Trophoblast cell (in vitro differentiated cells and primary cell): Measurements from ENCODE around the gene WNK1.

Source experiments
- DNase-seq, 2 donors: peaks; one replicate each; pipeline ENCODE4 v3.0.0-alpha.2; 2016
- H2AFZ ChIP-seq: 2 replicates; pipeline ENCODE4 v1.6.1; 2013; ENCODE audit warnings: low read length, moderate library complexity, mild to moderate bottlenecking; ENCODE audit not compliant: insufficient read depth, poor library complexity
- H2AK5ac ChIP-seq: 2 replicates; pipeline ENCODE4 v1.6.1; 2013; ENCODE audit warnings: mild to moderate bottlenecking, low read length
- H2BK120ac ChIP-seq: 2 replicates; pipeline ENCODE4 v1.6.1; 2013; ENCODE audit warnings: low read length, mild to moderate bottlenecking, moderate library complexity; ENCODE audit not compliant: insufficient read depth, poor library complexity
- H2BK12ac ChIP-seq: 2 replicates; pipeline ENCODE4 v1.6.1; 2013; ENCODE audit warnings: mild to moderate bottlenecking, low read length, moderate library complexity
- H2BK5ac ChIP-seq: 2 replicates; pipeline ENCODE4 v1.6.1; 2013; ENCODE audit warnings: low read length, low read depth, moderate library complexity, mild to moderate bottlenecking; ENCODE audit not compliant: poor library complexity
- H3K14ac ChIP-seq: 2 replicates; pipeline ENCODE4 v1.6.1; 2013; ENCODE audit warnings: mild to moderate bottlenecking, low read length
- H3K18ac ChIP-seq: 2 replicates; pipeline ENCODE4 v1.6.1; 2013; ENCODE audit warnings: mild to moderate bottlenecking, low read length
- H3K23ac ChIP-seq: 2 replicates; pipeline ENCODE4 v1.6.1; 2013; ENCODE audit warnings: low read length
- H3K27ac ChIP-seq: 2 replicates; pipeline ENCODE4 v1.5.1; 2013; ENCODE audit warnings: low read depth, mild to moderate bottlenecking, inconsistent platforms, low read length, moderate library complexity
- H3K27me3 ChIP-seq: 2 replicates; pipeline ENCODE4 v1.6.1; 2013; ENCODE audit warnings: inconsistent platforms, mild to moderate bottlenecking, low read length, moderate library complexity; ENCODE audit not compliant: insufficient read depth
- H3K36me3 ChIP-seq, 2 experiments: 1 replicate in 1 of 2; 2 replicates in 1 of 2; pipeline ENCODE4 v1.6.1; 2013; ENCODE audit warnings: low read length in 2 of 2, mild to moderate bottlenecking in 2 of 2, moderate library complexity in 1 of 2; ENCODE audit not compliant: insufficient read depth in 2 of 2, control insufficient read depth in 1 of 2
- H3K4ac ChIP-seq: 2 replicates; pipeline ENCODE4 v1.6.1; 2013; ENCODE audit warnings: low read depth, mild to moderate bottlenecking, low read length, moderate library complexity
- H3K4me1 ChIP-seq, 2 experiments: 1 replicate in 1 of 2; 2 replicates in 1 of 2; pipeline ENCODE4 v1.6.1; 2013; ENCODE audit warnings: low read length in 2 of 2, mild to moderate bottlenecking in 2 of 2, moderate library complexity in 1 of 2; ENCODE audit not compliant: insufficient read depth in 2 of 2, control insufficient read depth in 1 of 2
- H3K4me2 ChIP-seq: 2 replicates; pipeline ENCODE4 v1.6.1; 2013; ENCODE audit warnings: inconsistent platforms, mild to moderate bottlenecking, low read length, moderate library complexity
- H3K4me3 ChIP-seq: 2 replicates; pipeline ENCODE4 v1.5.1; 2013; ENCODE audit warnings: mild to moderate bottlenecking, low read depth, low read length, inconsistent platforms
- H3K79me1 ChIP-seq: one replicate; pipeline ENCODE4 v1.6.1; 2013; ENCODE audit warnings: low read length
- H3K79me2 ChIP-seq: 2 replicates; pipeline ENCODE4 v1.6.1; 2013; ENCODE audit warnings: low read length, mild to moderate bottlenecking; ENCODE audit not compliant: control insufficient read depth, insufficient read depth, poor library complexity
- H3K9ac ChIP-seq: 2 replicates; pipeline ENCODE4 v1.6.1; 2013; ENCODE audit warnings: mild to moderate bottlenecking, low read length
- H3K9me3 ChIP-seq: 2 replicates; pipeline ENCODE4 v1.6.1; 2013; ENCODE audit warnings: low read depth, mild to moderate bottlenecking, control low read depth, inconsistent platforms, low read length; ENCODE audit not compliant: insufficient read depth
- H4K12ac ChIP-seq: 2 replicates; pipeline ENCODE4 v1.6.1; 2013; ENCODE audit warnings: low read depth, mild to moderate bottlenecking, low read length, moderate library complexity
- H4K8ac ChIP-seq: 2 replicates; pipeline ENCODE4 v1.6.1; 2013; ENCODE audit warnings: low read depth, mild to moderate bottlenecking, low read length, moderate library complexity
- H4K91ac ChIP-seq: one replicate; pipeline ENCODE4 v1.6.1; 2013; ENCODE audit warnings: low read depth, mild to moderate bottlenecking, low read length, moderate library complexity
- WGBS: extraction: QIAGEN DNeasy Blood & Tissue Kit; methylation state at CpG from one replicate; pipeline ENCODE4 v1.1.7; 2013; ENCODE audit warnings: missing lambda C conversion rate; ENCODE audit not compliant: insufficient read length, insufficient coverage; ENCODE audit errors: extremely low coverage; 5-methylcytosine and 5-hydroxymethylcytosine counted together

Gene WNK1

GRCh38 chr12:902581-902980 is 150.2 kb downstream of the WNK1 start:
- no peak overlapping the region for H2BK120ac ChIP-seq
- no peak overlapping the region for H4K8ac ChIP-seq
- no peaks in the 10 kb centered on the region for H3K79me1 ChIP-seq
- no peak overlapping the region for H2AFZ ChIP-seq
- H3K36me3 ChIP-seq = peaks cover 25 to 58% of the 10 kb centered on the region in 2 experiments
- H3K4me3 ChIP-seq = no peak overlapping the region
- H3K27me3 ChIP-seq = no peaks in the 10 kb centered on the region
- H3K4me2 ChIP-seq = no peak overlapping the region
- no peak overlapping the region for H3K4ac ChIP-seq
- no peak overlapping the region for H3K27ac ChIP-seq
- H2BK12ac ChIP-seq = no peak overlapping the region
- no peaks in the 10 kb centered on the region for H3K4me1 ChIP-seq
- H2AK5ac ChIP-seq = no peak overlapping the region
- H3K79me2 ChIP-seq = no peaks in the 10 kb centered on the region
- no peak overlapping the region for H4K12ac ChIP-seq
- no peak overlapping the region for H2BK5ac ChIP-seq
- no peaks in the 10 kb centered on the region for H3K9me3 ChIP-seq
- WGBS = no CpG with 5 or more reads among the region's 3 CpGs
- H3K23ac ChIP-seq = no peak overlapping the region
- H3K18ac ChIP-seq = no peak overlapping the region
- no peak overlapping the region for H4K91ac ChIP-seq
- no peak for DNase-seq
- H3K9ac ChIP-seq = no peak overlapping the region
- no peak overlapping the region for H3K14ac ChIP-seq

DNA sequence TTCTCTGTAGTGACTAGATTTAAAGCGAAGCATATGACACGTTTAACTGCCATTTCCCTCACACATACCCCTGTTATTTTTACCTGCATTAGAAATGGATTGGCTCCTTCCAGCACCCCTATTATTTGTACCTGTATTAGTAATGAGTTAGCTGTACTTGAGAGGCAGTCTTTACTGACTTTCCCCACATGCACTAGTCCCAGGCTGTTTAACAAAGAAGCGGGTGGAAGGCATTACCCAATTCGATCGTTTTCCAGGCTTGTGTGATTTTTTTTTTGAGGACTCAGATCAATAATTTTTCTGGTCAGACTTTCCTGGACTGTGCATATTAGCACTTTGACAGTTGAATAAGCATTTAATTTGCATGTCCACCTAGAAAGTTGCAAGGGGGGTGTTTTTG is 150.7 kb downstream of the WNK1 start:
- Histone ChIP-seq H2BK120ac (no peak overlapping the region), H4K8ac (no peak overlapping the region), H2BK12ac (no peak overlapping the region), H3K9me3 (no peaks in the 10 kb centered on the region), H2BK5ac (no peak overlapping the region), H4K12ac (no peak overlapping the region), H3K4me1 (no peaks in the 10 kb centered on the region), H3K18ac (no peak overlapping the region), H2AFZ (no peak overlapping the region), H3K27me3 (no peaks in the 10 kb centered on the region), H3K79me2 (no peaks in the 10 kb centered on the region), H3K27ac (no peak overlapping the region), H3K14ac (no peak overlapping the region), H4K91ac (no peak overlapping the region), H2AK5ac (no peak overlapping the region), H3K79me1 (no peaks in the 10 kb centered on the region), H3K23ac (no peak overlapping the region), H3K4me2 (no peak overlapping the region), H3K36me3 (peaks cover 28 to 62% of the 10 kb centered on the region in 2 experiments), H3K4me3 (no peak overlapping the region), H3K9ac (no peak overlapping the region), H3K4ac (no peak overlapping the region)
- DNase-seq = no peak
- WGBS = no CpG with 5 or more reads among the region's 5 CpGs

DNA sequence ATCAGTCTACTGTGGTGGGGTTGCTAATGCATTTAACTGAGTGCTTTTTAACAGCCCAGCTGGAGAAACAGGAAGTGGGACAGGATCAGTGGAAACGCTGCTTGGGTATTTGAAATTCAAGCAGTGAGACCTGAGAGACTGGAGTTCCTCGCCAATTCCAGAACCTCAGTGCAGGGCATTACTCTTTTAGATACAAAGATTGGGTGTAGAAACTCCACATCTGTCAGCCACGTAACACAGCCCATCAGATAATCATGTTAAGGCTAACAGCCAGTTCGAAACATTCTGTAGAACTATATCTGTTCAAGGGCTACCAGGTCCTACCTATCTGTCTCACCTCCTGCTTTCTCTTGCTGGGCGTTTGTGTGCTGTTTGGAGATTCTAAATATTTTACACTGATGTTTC is 151.6 kb downstream of the WNK1 start:
- no peak overlapping the region for H2BK12ac ChIP-seq
- H3K4me2 ChIP-seq = no peak overlapping the region
- H2BK5ac ChIP-seq = no peak overlapping the region
- no peak overlapping the region for H3K23ac ChIP-seq
- H4K8ac ChIP-seq = no peak overlapping the region
- H3K4me1 ChIP-seq = no peaks in the 10 kb centered on the region
- H4K12ac ChIP-seq = no peak overlapping the region
- no peaks in the 10 kb centered on the region for H3K27me3 ChIP-seq
- no peak overlapping the region for H3K4ac ChIP-seq
- no peak overlapping the region for H3K4me3 ChIP-seq
- H3K9ac ChIP-seq = no peak overlapping the region
- no peak overlapping the region for H3K27ac ChIP-seq
- no peaks in the 10 kb centered on the region for H3K79me1 ChIP-seq
- no peak overlapping the region for H3K18ac ChIP-seq
- no peaks in the 10 kb centered on the region for H3K79me2 ChIP-seq
- H2BK120ac ChIP-seq = no peak overlapping the region
- no peaks in the 10 kb centered on the region for H3K9me3 ChIP-seq
- WGBS = no CpG with 5 or more reads among the region's 5 CpGs
- no peak overlapping the region for H4K91ac ChIP-seq
- no peak overlapping the region for H2AK5ac ChIP-seq
- peaks cover 26 to 67% of the 10 kb centered on the region in 2 experiments for H3K36me3 ChIP-seq
- no peak overlapping the region for H2AFZ ChIP-seq
- DNase-seq = no peak
- H3K14ac ChIP-seq = no peak overlapping the region

- no CpG with 5 or more reads among the region's 9 CpGs for WGBS
- Histone ChIP-seq H4K12ac (no peak overlapping the region), H2AK5ac (no peak overlapping the region), H3K36me3 (peaks cover 24 to 64% of the 10 kb centered on the region in 2 experiments), H3K27me3 (no peaks in the 10 kb centered on the region), H3K4me3 (no peak overlapping the region), H4K8ac (no peak overlapping the region), H3K23ac (no peak overlapping the region), H3K4me2 (no peak overlapping the region), H3K18ac (no peak overlapping the region), H3K9ac (no peak overlapping the region), H4K91ac (no peak overlapping the region), H3K79me1 (no peaks in the 10 kb centered on the region), H3K14ac (no peak overlapping the region), H2BK12ac (no peak overlapping the region), H3K4me1 (no peaks in the 10 kb centered on the region), H2AFZ (no peak overlapping the region), H3K4ac (no peak overlapping the region), H2BK120ac (no peak overlapping the region), H2BK5ac (no peak overlapping the region), H3K79me2 (no peaks in the 10 kb centered on the region), H3K27ac (no peak overlapping the region), H3K9me3 (no peaks in the 10 kb centered on the region)
- no peak for DNase-seq
These were observed 153.1 kb downstream of the WNK1 start for GRCh38 chr12:905261-906031.
